Suprapubic skin (tissue), 4 donors: Measurements from ENCODE around the gene REG4.

Source experiments
- EP300 ChIP-seq: sonication (generic); formaldehyde crosslinking; IDR thresholded peaks from one replicate; pipeline ENCODE4 v1.6.1; 2017; ENCODE audit warnings: antibody characterized with exemption
- POLR2AphosphoS5 ChIP-seq, 3 donors: sonication (generic); formaldehyde crosslinking; IDR thresholded peaks; one replicate each; pipeline ENCODE4 v1.6.1; 2017; ENCODE audit warnings: antibody characterized with exemption in 3 of 3

DNA sequence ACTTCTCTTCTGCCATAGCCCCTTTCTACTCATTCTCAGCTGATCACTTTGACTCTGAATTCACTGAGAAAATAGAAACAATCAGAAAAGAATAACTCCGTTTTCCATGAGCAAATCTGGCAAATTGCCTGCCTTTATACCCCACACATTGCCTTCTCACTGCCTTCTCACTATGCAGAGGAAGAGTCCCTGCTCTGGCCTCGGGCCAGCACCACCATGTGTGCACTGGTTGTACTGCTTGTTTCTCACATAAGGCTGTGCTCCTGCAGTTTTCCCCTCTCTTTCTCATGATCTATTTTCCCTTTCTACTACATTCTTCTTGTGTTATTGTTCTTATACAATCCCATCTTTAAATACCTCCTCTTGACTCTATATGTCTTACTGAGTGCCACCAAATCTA, 40.2 kb downstream of the REG4 start:
- TF ChIP-seq POLR2AphosphoS5 (IDR thresholded peaks at IDR 0.05): no peak
- no peak for TF ChIP-seq EP300
